Upper lobe of left lung (tissue), 4 donors: ENCODE data around the gene TBC1D3B.

Experiments
- CTCF ChIP-seq, 6 experiments: fragments of 450-650 bp in 4 of 6; fragments of 200-600 bp in 2 of 6; sonication (generic) in 2 of 6; IDR thresholded peaks; one replicate each; pipeline ENCODE4 v1.5.1; 2016 to 2019; ENCODE audit warnings: antibody characterized with exemption in 6 of 6
- POLR2A ChIP-seq, 4 donors: fragments of 450-650 bp; IDR thresholded peaks; one replicate each; pipeline ENCODE4 v1.5.1; 2016 to 2017; ENCODE audit warnings: antibody characterized with exemption in 4 of 4, mild to moderate bottlenecking in 2 of 4

- no peak for TF ChIP-seq CTCF (IDR thresholded peaks at IDR 0.05)
- no peak for TF ChIP-seq POLR2A (IDR thresholded peaks at IDR 0.05)
Measured at GRCh38 chr17:36193216-36193775, 16.9 kb upstream of the TBC1D3B start.
